Esophagus muscularis mucosa (tissue), 4 donors: ENCODE results near the gene MICAL3. TPM values are rescaled to one million over a fixed set of nuclear protein-coding genes. Genes with fewer than 3 reads are reported as not detected.
A peak's percentile ranks its signal among the peaks of the same experiment; 100 is the strongest.

Experiments
- DNase-seq: peaks from one replicate; pipeline ENCODE4 v3.0.0-alpha.2; 2017; ENCODE audit errors: extremely low spot score
- H3K27ac ChIP-seq, 4 donors: fragments of 200-600 bp; sonication (generic); replicated peaks in 1 of 4; 1 replicate in 3 of 4; 2 replicates in 1 of 4; pipeline ENCODE4 v1.5.1; 2016 to 2019; ENCODE audit warnings: mild to moderate bottlenecking in 1 of 4
- H3K27me3 ChIP-seq, 4 donors: fragments of 200-600 bp; sonication (generic); one replicate each; pipeline versions ENCODE4 v1.5.1 to v1.6.0; 2016 to 2019
- H3K36me3 ChIP-seq, 4 donors: fragments of 200-600 bp; sonication (generic); one replicate each; pipeline ENCODE4 v1.5.1; 2016 to 2019
- H3K4me1 ChIP-seq, 4 donors: fragments of 200-600 bp; sonication (generic); one replicate each; pipeline ENCODE4 v1.5.1; 2016 to 2019
- H3K4me3 ChIP-seq, 4 donors: fragments of 200-600 bp; sonication (generic); 1 replicate in 2 of 4; 2 replicates in 2 of 4; pipeline ENCODE4 v1.5.1; 2016 to 2019; ENCODE audit warnings: mild to moderate bottlenecking in 4 of 4, moderate library complexity in 1 of 4
- H3K9me3 ChIP-seq, 4 donors: fragments of 200-600 bp; sonication (generic); 1 replicate in 3 of 4; 2 replicates in 1 of 4; pipeline ENCODE4 v1.5.1; 2016 to 2019
- CTCF ChIP-seq, 3 experiments: fragments of 200-600 bp in 2 of 3; fragments of 450-650 bp in 1 of 3; sonication (generic) in 2 of 3; IDR thresholded peaks; one replicate each; pipeline ENCODE4 v1.5.1; 2017 to 2019; ENCODE audit warnings: antibody characterized with exemption in 3 of 3, mild to moderate bottlenecking in 2 of 3, moderate library complexity in 1 of 3
- EP300 ChIP-seq: sonication (generic); formaldehyde crosslinking; IDR thresholded peaks from one replicate; pipeline ENCODE4 v1.6.1; 2017; ENCODE audit warnings: antibody characterized with exemption
- POLR2A ChIP-seq: fragments of 450-650 bp; IDR thresholded peaks from one replicate; pipeline ENCODE4 v1.6.1; 2017; ENCODE audit warnings: antibody characterized with exemption, moderate library complexity, mild to moderate bottlenecking, low read depth
- POLR2AphosphoS5 ChIP-seq, 2 donors: sonication (generic); formaldehyde crosslinking; IDR thresholded peaks; one replicate each; pipeline ENCODE4 v1.6.1; 2017; ENCODE audit warnings: antibody characterized with exemption in 2 of 2
- WGBS: methylation state at CpG from one replicate; pipeline ENCODE4 v1.1.5; 2018; 5-methylcytosine and 5-hydroxymethylcytosine counted together
- intact Hi-C: fragments of 100-400 bp; cut with DNase I; formaldehyde crosslinking; loops from one replicate; pipeline ENCODE4 v1.15.1; 2023
- total RNA-seq, 4 donors: library from RNA; depleted of rRNA; stranded (reverse); fragments of >200 nt; gene quantifications; one replicate each; pipeline versions ENCODE4 v1.1.0 to v1.2.1, GENCODE V29; 2016

MICAL3 gene
- total RNA-seq, 4 donors from 2014 or later: 35.1 to 91.8 (median 67.8) TPM

GRCh38 chr22:17785185-17786184, 238.9 kb downstream of the MICAL3 start:
- WGBS: 64% methylated on average over 12 of the region's 37 CpGs
- Histone ChIP-seq H3K27me3 (peaks cover 0 to 15% (median 0%) of the 10 kb centered on the region in 4 donors), H3K36me3 (peaks cover 14 to 29% (median 27%) of the 10 kb centered on the region in 4 donors), H3K4me1 (peaks cover 31 to 51% (median 45%) of the 10 kb centered on the region in 4 donors), H3K9me3 (no peaks in the 10 kb centered on the region), H3K4me3 (no peak overlapping the region), H3K27ac (peak overlapping the region; percentile 52 to 75 (median 70))
- no peak for DNase-seq
- intact Hi-C loops: loop anchor here (2.0 kb wide), 1 partner anchor 227 kb away; no protein-coding TSS in a partner anchor
- TF ChIP-seq POLR2AphosphoS5 (IDR thresholded peaks at IDR 0.05): peak; percentile 26 to 52
- TF ChIP-seq POLR2A: no peak
- TF ChIP-seq CTCF (IDR thresholded peaks at IDR 0.05): peak; percentile 67 to 78 (median 71)
- no peak for TF ChIP-seq EP300

GRCh38 chr22:17784776-17785175, 239.6 kb downstream of the MICAL3 start:
- Histone ChIP-seq H3K27ac (no peak overlapping the region), H3K36me3 (peaks cover 8 to 22% (median 20%) of the 10 kb centered on the region in 4 donors), H3K4me1 (peaks cover 31 to 52% (median 45%) of the 10 kb centered on the region in 4 donors), H3K9me3 (no peaks in the 10 kb centered on the region), H3K4me3 (no peak overlapping the region), H3K27me3 (peaks cover 0 to 22% (median 0%) of the 10 kb centered on the region in 4 donors)
- WGBS: 85% methylated on average over 4 of the region's 11 CpGs
- intact Hi-C loops: loop anchor here (2.0 to 5.0 kb wide), 2 partner anchors 37 to 226 kb away; no protein-coding TSS in a partner anchor
- no peak for DNase-seq
- TF ChIP-seq POLR2A (no peak), POLR2AphosphoS5 (IDR thresholded peaks at IDR 0.05) (no peak), EP300 (no peak), CTCF (IDR thresholded peaks at IDR 0.05) (no peak)

- WGBS: 74% methylated on average over 18 of the region's 18 CpGs
- no peak overlapping the region for H3K27ac ChIP-seq
- peaks cover 0 to 13% (median 11%) of the 10 kb centered on the region in 4 donors for H3K36me3 ChIP-seq
- H3K4me3 ChIP-seq: no peak overlapping the region
- peaks cover 31 to 52% (median 45%) of the 10 kb centered on the region in 4 donors for H3K4me1 ChIP-seq
- peaks cover 0 to 26% (median 0%) of the 10 kb centered on the region in 4 donors for H3K27me3 ChIP-seq
- H3K9me3 ChIP-seq: no peaks in the 10 kb centered on the region
- no peak for DNase-seq
- TF ChIP-seq EP300 (no peak), POLR2AphosphoS5 (IDR thresholded peaks at IDR 0.05) (no peak), CTCF (IDR thresholded peaks at IDR 0.05) (no peak), POLR2A (no peak)
- intact Hi-C loops: loop anchor here (2.0 to 5.0 kb wide), 2 partner anchors 37 to 225 kb away; no protein-coding TSS in a partner anchor
These were observed 240.4 kb downstream of the MICAL3 start for GRCh38 chr22:17783773-17784480.

GRCh38 chr22:17783312-17783711, 241.0 kb downstream of the MICAL3 start:
- no peak for DNase-seq
- no peak for TF ChIP-seq POLR2A
- TF ChIP-seq EP300: no peak
- no peak for TF ChIP-seq CTCF (IDR thresholded peaks at IDR 0.05)
- TF ChIP-seq POLR2AphosphoS5 (IDR thresholded peaks at IDR 0.05): no peak
- intact Hi-C loops: loop anchor here (5.0 kb wide), 1 partner anchor 36 kb away; no protein-coding TSS in a partner anchor
- peaks cover 0 to 28% (median 0%) of the 10 kb centered on the region in 4 donors for H3K27me3 ChIP-seq
- peaks cover 31 to 52% (median 45%) of the 10 kb centered on the region in 4 donors for H3K4me1 ChIP-seq
- no peak overlapping the region for H3K27ac ChIP-seq
- 65% methylated on average over 9 of the region's 9 CpGs for WGBS
- H3K36me3 ChIP-seq: peaks cover 0 to 7% (median 5%) of the 10 kb centered on the region in 4 donors
- H3K9me3 ChIP-seq: no peaks in the 10 kb centered on the region
- no peak overlapping the region for H3K4me3 ChIP-seq
